Central memory CD8-positive, alpha-beta T cell (primary cell): ENCODE measurements around the gene ENOX1.

Experiments
- ATAC-seq: fragments of 150-1000 bp; cut with Tn5 transposase; replicated peaks from 2 replicates; pipeline ENCODE4 v1.10.0; 2022; ENCODE audit warnings: mild to moderate bottlenecking, moderate FRiP score, moderate number of reproducible peaks; ENCODE audit not compliant: poor library complexity, severe bottlenecking; ENCODE audit errors: extremely low read depth
- DNase-seq, 2 donors: peaks; one replicate each; pipeline ENCODE4 v3.0.0; 2021; ENCODE audit warnings: low spot score in 2 of 2
- H3K27ac Mint-ChIP-seq: one replicate; pipeline ENCODE4 v1.8.0; 2022; ENCODE audit warnings: low read depth, mild to moderate bottlenecking, moderate library complexity, mixed read lengths
- H3K27me3 Mint-ChIP-seq: one replicate; pipeline ENCODE4 v1.8.0; 2022; ENCODE audit warnings: mixed read lengths
- H3K36me3 Mint-ChIP-seq: one replicate; pipeline ENCODE4 v1.8.0; 2022; ENCODE audit warnings: mild to moderate bottlenecking, moderate library complexity, mixed read lengths; ENCODE audit not compliant: insufficient read depth
- H3K4me1 Mint-ChIP-seq: one replicate; pipeline ENCODE4 v1.8.0; 2022; ENCODE audit warnings: mixed read lengths
- H3K4me3 Mint-ChIP-seq: one replicate; pipeline ENCODE4 v1.8.0; 2022; ENCODE audit warnings: mild to moderate bottlenecking, moderate library complexity, mixed read lengths
- H3K9me3 Mint-ChIP-seq: one replicate; pipeline ENCODE4 v1.8.0; 2022; ENCODE audit warnings: mixed read lengths

Gene ENOX1

GRCh38 chr13:43675577-43675976, 111.2 kb downstream of the ENOX1 start:
- no peak overlapping the region for H3K27ac Mint-ChIP-seq
- DNase-seq (no peak), ATAC-seq (no peak)
- H3K4me1 Mint-ChIP-seq: no peaks in the 10 kb centered on the region
- no peaks in the 10 kb centered on the region for H3K9me3 Mint-ChIP-seq
- peaks cover 9% of the 10 kb centered on the region for H3K27me3 Mint-ChIP-seq
- H3K36me3 Mint-ChIP-seq: no peaks in the 10 kb centered on the region
- H3K4me3 Mint-ChIP-seq: no peak overlapping the region

GRCh38 chr13:43669964-43670363, 116.8 kb downstream of the ENOX1 start:
- H3K9me3 Mint-ChIP-seq: no peaks in the 10 kb centered on the region
- DNase-seq (no peak), ATAC-seq (no peak)
- peaks cover 3% of the 10 kb centered on the region for H3K4me1 Mint-ChIP-seq
- H3K36me3 Mint-ChIP-seq: no peaks in the 10 kb centered on the region
- H3K4me3 Mint-ChIP-seq: no peak overlapping the region
- no peak overlapping the region for H3K27ac Mint-ChIP-seq
- peaks cover 9% of the 10 kb centered on the region for H3K27me3 Mint-ChIP-seq

GRCh38 chr13:43669101-43669500, 117.7 kb downstream of the ENOX1 start:
- ATAC-seq (no peak), DNase-seq (no peak)
- no peaks in the 10 kb centered on the region for H3K9me3 Mint-ChIP-seq
- H3K27me3 Mint-ChIP-seq: peaks cover 9% of the 10 kb centered on the region
- H3K27ac Mint-ChIP-seq: no peak overlapping the region
- no peak overlapping the region for H3K4me3 Mint-ChIP-seq
- H3K36me3 Mint-ChIP-seq: no peaks in the 10 kb centered on the region
- H3K4me1 Mint-ChIP-seq: peaks cover 5% of the 10 kb centered on the region

- ATAC-seq: no peak
- no peak overlapping the region for H3K4me3 Mint-ChIP-seq
- H3K4me1 Mint-ChIP-seq: peaks cover 5% of the 10 kb centered on the region
- H3K27me3 Mint-ChIP-seq: peaks cover 9% of the 10 kb centered on the region
- H3K36me3 Mint-ChIP-seq: no peaks in the 10 kb centered on the region
- no peak overlapping the region for H3K27ac Mint-ChIP-seq
- no peak for DNase-seq
- H3K9me3 Mint-ChIP-seq: no peaks in the 10 kb centered on the region
These were observed 120.4 kb downstream of the ENOX1 start for GRCh38 chr13:43666403-43666802.

- Mint-ChIP-seq H3K9me3 (no peaks in the 10 kb centered on the region), H3K27me3 (no peaks in the 10 kb centered on the region), H3K36me3 (no peaks in the 10 kb centered on the region), H3K27ac (no peak overlapping the region), H3K4me1 (peaks cover 5% of the 10 kb centered on the region), H3K4me3 (no peak overlapping the region)
- ATAC-seq (no peak), DNase-seq (no peak)
These were observed 121.4 kb downstream of the ENOX1 start for GRCh38 chr13:43665388-43665787.

- DNase-seq: no peak
- H3K27ac Mint-ChIP-seq: no peak overlapping the region
- H3K27me3 Mint-ChIP-seq: no peaks in the 10 kb centered on the region
- H3K4me3 Mint-ChIP-seq: no peak overlapping the region
- H3K36me3 Mint-ChIP-seq: no peaks in the 10 kb centered on the region
- H3K9me3 Mint-ChIP-seq: no peaks in the 10 kb centered on the region
- no peak for ATAC-seq
- peaks cover 5% of the 10 kb centered on the region for H3K4me1 Mint-ChIP-seq
These were observed 122.0 kb downstream of the ENOX1 start for GRCh38 chr13:43664700-43665191.

GRCh38 chr13:43663474-43664090, 123.2 kb downstream of the ENOX1 start:
- Mint-ChIP-seq H3K27me3 (peaks cover 5% of the 10 kb centered on the region), H3K4me1 (peaks cover 5% of the 10 kb centered on the region), H3K36me3 (no peaks in the 10 kb centered on the region), H3K9me3 (no peaks in the 10 kb centered on the region), H3K27ac (no peak overlapping the region), H3K4me3 (no peak overlapping the region)
- DNase-seq: no peak
- no peak for ATAC-seq

- Mint-ChIP-seq H3K27me3 (peaks cover 7% of the 10 kb centered on the region), H3K4me1 (peaks cover 5% of the 10 kb centered on the region), H3K27ac (no peak overlapping the region), H3K4me3 (no peak overlapping the region), H3K9me3 (no peaks in the 10 kb centered on the region), H3K36me3 (no peaks in the 10 kb centered on the region)
- ATAC-seq (no peak), DNase-seq (no peak)
These were observed 123.8 kb downstream of the ENOX1 start for GRCh38 chr13:43662976-43663375.

- DNase-seq: no peak
- no peak overlapping the region for H3K27ac Mint-ChIP-seq
- H3K9me3 Mint-ChIP-seq: no peaks in the 10 kb centered on the region
- no peak overlapping the region for H3K4me3 Mint-ChIP-seq
- H3K36me3 Mint-ChIP-seq: no peaks in the 10 kb centered on the region
- ATAC-seq: no peak
- H3K4me1 Mint-ChIP-seq: peaks cover 5% of the 10 kb centered on the region
- peaks cover 7% of the 10 kb centered on the region for H3K27me3 Mint-ChIP-seq
These were observed 125.5 kb downstream of the ENOX1 start for GRCh38 chr13:43661161-43661830.

GRCh38 chr13:43657485-43657884, 129.3 kb downstream of the ENOX1 start:
- no peak overlapping the region for H3K27ac Mint-ChIP-seq
- no peaks in the 10 kb centered on the region for H3K9me3 Mint-ChIP-seq
- H3K4me3 Mint-ChIP-seq: no peak overlapping the region
- DNase-seq (no peak), ATAC-seq (no peak)
- no peaks in the 10 kb centered on the region for H3K36me3 Mint-ChIP-seq
- no peaks in the 10 kb centered on the region for H3K4me1 Mint-ChIP-seq
- H3K27me3 Mint-ChIP-seq: peaks cover 7% of the 10 kb centered on the region

GRCh38 chr13:43653980-43654379, 132.8 kb downstream of the ENOX1 start:
- Mint-ChIP-seq H3K36me3 (no peaks in the 10 kb centered on the region), H3K27ac (no peak overlapping the region), H3K9me3 (no peaks in the 10 kb centered on the region), H3K4me1 (no peaks in the 10 kb centered on the region), H3K27me3 (peaks cover 6% of the 10 kb centered on the region), H3K4me3 (no peak overlapping the region)
- DNase-seq (no peak), ATAC-seq (no peak)

GRCh38 chr13:43653395-43653794, 133.4 kb downstream of the ENOX1 start:
- no peaks in the 10 kb centered on the region for H3K4me1 Mint-ChIP-seq
- no peak overlapping the region for H3K4me3 Mint-ChIP-seq
- no peak overlapping the region for H3K27ac Mint-ChIP-seq
- H3K27me3 Mint-ChIP-seq: peaks cover 2% of the 10 kb centered on the region
- no peak for DNase-seq
- H3K9me3 Mint-ChIP-seq: no peaks in the 10 kb centered on the region
- H3K36me3 Mint-ChIP-seq: no peaks in the 10 kb centered on the region
- ATAC-seq: no peak

GRCh38 chr13:43652760-43653159, 134.0 kb downstream of the ENOX1 start:
- Mint-ChIP-seq H3K9me3 (no peaks in the 10 kb centered on the region), H3K27me3 (peaks cover 8% of the 10 kb centered on the region), H3K36me3 (no peaks in the 10 kb centered on the region), H3K27ac (no peak overlapping the region), H3K4me1 (no peaks in the 10 kb centered on the region), H3K4me3 (no peak overlapping the region)
- no peak for DNase-seq
- ATAC-seq: no peak
